ENCODE results near the gene MRAP2. TPM values are rescaled to one million over a fixed set of nuclear protein-coding genes. Genes with fewer than 3 reads are reported as not detected.

Gene MRAP2
- total RNA-seq, 2 experiments from 2014 or later, result not detected

DNA sequence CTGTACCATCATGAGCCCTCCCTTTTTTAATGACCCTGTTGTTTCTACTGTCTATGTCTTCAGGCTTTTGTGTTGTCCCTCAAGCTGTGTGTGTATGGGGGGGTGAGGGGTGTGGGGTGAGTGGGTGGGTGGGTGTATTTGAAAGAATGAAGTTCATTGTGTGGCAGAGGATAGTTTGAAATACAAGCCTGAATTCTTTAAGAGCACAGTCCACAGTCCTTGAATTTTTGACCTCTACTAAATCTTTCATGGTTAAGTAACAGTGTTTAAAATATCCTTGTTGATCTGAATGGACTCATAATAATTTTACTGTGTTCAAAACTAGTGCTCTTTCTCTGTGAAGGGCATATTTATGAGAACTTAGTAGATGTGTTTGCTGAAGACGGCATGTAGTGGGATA lies 10.0 kb downstream of the MRAP2 start:
- no peaks in the 10 kb centered on the region for H3K9me3 ChIP-seq (ENCODE audit: low read length)
- BruUV-seq (replicated peaks), result no TSS peak
- intact Hi-C loops (cut with micrococcal nuclease; ENCODE audit: unreplicated experiment), result no loop called here
- TF ChIP-seq EZH2phosphoT487 (IDR thresholded peaks at IDR 0.05; ENCODE audit: borderline replicate concordance, low read depth, low read length), result no peak
- TF ChIP-seq, protein P1, sequence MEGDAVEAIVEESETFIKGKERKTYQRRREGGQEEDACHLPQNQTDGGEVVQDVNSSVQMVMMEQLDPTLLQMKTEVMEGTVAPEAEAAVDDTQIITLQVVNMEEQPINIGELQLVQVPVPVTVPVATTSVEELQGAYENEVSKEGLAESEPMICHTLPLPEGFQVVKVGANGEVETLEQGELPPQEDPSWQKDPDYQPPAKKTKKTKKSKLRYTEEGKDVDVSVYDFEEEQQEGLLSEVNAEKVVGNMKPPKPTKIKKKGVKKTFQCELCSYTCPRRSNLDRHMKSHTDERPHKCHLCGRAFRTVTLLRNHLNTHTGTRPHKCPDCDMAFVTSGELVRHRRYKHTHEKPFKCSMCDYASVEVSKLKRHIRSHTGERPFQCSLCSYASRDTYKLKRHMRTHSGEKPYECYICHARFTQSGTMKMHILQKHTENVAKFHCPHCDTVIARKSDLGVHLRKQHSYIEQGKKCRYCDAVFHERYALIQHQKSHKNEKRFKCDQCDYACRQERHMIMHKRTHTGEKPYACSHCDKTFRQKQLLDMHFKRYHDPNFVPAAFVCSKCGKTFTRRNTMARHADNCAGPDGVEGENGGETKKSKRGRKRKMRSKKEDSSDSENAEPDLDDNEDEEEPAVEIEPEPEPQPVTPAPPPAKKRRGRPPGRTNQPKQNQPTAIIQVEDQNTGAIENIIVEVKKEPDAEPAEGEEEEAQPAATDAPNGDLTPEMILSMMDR (conservative IDR thresholded peaks at IDR 0.05; ENCODE audit: low read length), result no peak
- H3K4me1 ChIP-seq (ENCODE audit: insufficient read depth, low read length, poor library complexity, severe bottlenecking), result no peaks in the 10 kb centered on the region
- no peaks in the 10 kb centered on the region for H3K9me2 ChIP-seq (ENCODE audit: insufficient read depth, low read length)
- no peaks in the 10 kb centered on the region for H4K20me1 ChIP-seq (ENCODE audit: insufficient read depth, low read length)
- no peak overlapping the region for H3K4me3 ChIP-seq (ENCODE audit: low read depth, low read length, poor library complexity, severe bottlenecking)
- POLR2A ChIA-PET, result interaction anchor here (0.6 kb wide), 1 partner anchor 200 kb away, joined by 4 read pairs; no protein-coding TSS in a partner anchor
- H3K79me2 ChIP-seq (ENCODE audit: insufficient read depth, low read depth, low read length), result no peaks in the 10 kb centered on the region
- no peak overlapping the region for H3K27ac ChIP-seq (ENCODE audit: low read depth, low read length, poor library complexity, severe bottlenecking)
- no peak overlapping the region for H3K4me2 ChIP-seq (ENCODE audit: low read length)
- no peak overlapping the region for H2AFZ ChIP-seq (ENCODE audit: low read length)
- CTCF ChIA-PET (ENCODE audit: unreplicated experiment), result no interaction called here
- DNase-seq (ENCODE audit: low spot score), result no peak
- H3K36me3 ChIP-seq (ENCODE audit: insufficient read depth, low read length), result no peaks in the 10 kb centered on the region

DNA sequence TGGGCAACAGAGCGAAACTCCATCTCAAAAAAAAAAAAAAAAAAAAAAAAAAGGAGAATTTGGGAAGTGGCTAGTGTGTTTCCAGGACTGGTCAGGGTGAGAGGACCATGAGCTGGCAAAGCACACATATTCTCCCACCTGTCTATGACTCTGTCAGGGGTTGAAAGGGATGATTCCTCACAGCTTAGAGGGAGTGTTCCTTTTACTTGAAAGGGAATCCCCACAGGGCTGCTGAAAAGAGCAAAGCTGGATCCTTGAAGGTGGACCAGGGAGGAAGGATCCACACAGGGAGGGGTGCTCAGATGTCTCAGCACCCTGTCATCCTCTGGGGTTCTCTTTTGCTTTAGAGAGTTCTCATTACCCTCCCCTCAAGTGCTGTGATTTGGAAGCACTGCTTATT lies 13.2 kb downstream of the MRAP2 start:
- no TSS peak for BruUV-seq (replicated peaks)

DNA sequence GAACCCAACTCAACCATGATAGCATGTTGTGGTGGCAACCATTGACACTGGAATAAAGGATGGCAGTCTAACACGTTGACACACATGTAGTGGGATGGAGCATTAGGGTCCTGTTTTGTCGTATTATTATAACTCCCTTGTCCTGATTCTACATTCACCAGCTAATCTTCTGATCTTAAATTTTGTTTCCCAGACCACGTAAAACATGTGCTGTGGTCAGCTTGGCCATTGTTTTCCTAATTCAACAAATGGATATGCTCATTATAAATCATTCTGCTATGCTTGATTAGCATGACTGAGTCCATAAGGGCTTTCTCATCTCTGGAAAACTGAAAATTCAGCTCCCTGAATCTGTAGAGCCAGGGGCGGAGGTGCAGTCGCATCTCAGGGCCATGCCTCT lies 15.0 kb downstream of the MRAP2 start:
- no TSS peak for BruUV-seq (replicated peaks)
- Histone ChIP-seq H3K9me2 (ENCODE audit: insufficient read depth, low read length) (no peaks in the 10 kb centered on the region), H3K4me1 (ENCODE audit: insufficient read depth, low read length, poor library complexity, severe bottlenecking) (no peaks in the 10 kb centered on the region), H4K20me1 (ENCODE audit: insufficient read depth, low read length) (no peaks in the 10 kb centered on the region), H3K4me2 (ENCODE audit: low read length) (no peak overlapping the region), H3K36me3 (ENCODE audit: insufficient read depth, low read length) (no peaks in the 10 kb centered on the region), H3K9me3 (ENCODE audit: low read length) (no peaks in the 10 kb centered on the region), H2AFZ (ENCODE audit: low read length) (no peak overlapping the region), H3K79me2 (ENCODE audit: insufficient read depth, low read depth, low read length) (no peaks in the 10 kb centered on the region), H3K4me3 (ENCODE audit: low read depth, low read length, poor library complexity, severe bottlenecking) (no peak overlapping the region), H3K27ac (ENCODE audit: low read depth, low read length, poor library complexity, severe bottlenecking) (no peak overlapping the region)
- ChIA-PET CTCF (ENCODE audit: unreplicated experiment) (no interaction called here), POLR2A (no interaction called here)
- TF ChIP-seq EZH2phosphoT487 (IDR thresholded peaks at IDR 0.05; ENCODE audit: borderline replicate concordance, low read depth, low read length), result no peak
- TF ChIP-seq, protein P1 (conservative IDR thresholded peaks at IDR 0.05; ENCODE audit: low read length), result no peak
- intact Hi-C loops (cut with micrococcal nuclease; ENCODE audit: unreplicated experiment), result no loop called here
- no peak for DNase-seq (ENCODE audit: low spot score)

More for the DNA sequence above, 13.2 kb downstream of the MRAP2 start:
- ChIA-PET POLR2A (interaction anchor here (0.5 to 1.5 kb wide), 4 partner anchors 16 to 169 kb away, joined by 3 to 4 read pairs (median 3); no protein-coding TSS in a partner anchor), CTCF (ENCODE audit: unreplicated experiment) (no interaction called here)
- no peak for TF ChIP-seq EZH2phosphoT487 (IDR thresholded peaks at IDR 0.05; ENCODE audit: borderline replicate concordance, low read depth, low read length)
- TF ChIP-seq, protein P1 (conservative IDR thresholded peaks at IDR 0.05; ENCODE audit: low read length), result no peak
- H3K4me3 ChIP-seq (ENCODE audit: low read depth, low read length, poor library complexity, severe bottlenecking), result no peak overlapping the region
- no peak overlapping the region for H3K4me2 ChIP-seq (ENCODE audit: low read length)
- intact Hi-C loops (cut with micrococcal nuclease; ENCODE audit: unreplicated experiment), result no loop called here
- no peaks in the 10 kb centered on the region for H4K20me1 ChIP-seq (ENCODE audit: insufficient read depth, low read length)
- H3K27ac ChIP-seq (ENCODE audit: low read depth, low read length, poor library complexity, severe bottlenecking), result no peak overlapping the region
- H3K36me3 ChIP-seq (ENCODE audit: insufficient read depth, low read length), result no peaks in the 10 kb centered on the region
- H3K9me2 ChIP-seq (ENCODE audit: insufficient read depth, low read length), result no peaks in the 10 kb centered on the region
- no peaks in the 10 kb centered on the region for H3K4me1 ChIP-seq (ENCODE audit: insufficient read depth, low read length, poor library complexity, severe bottlenecking)
- no peak for DNase-seq (ENCODE audit: low spot score)
- H3K79me2 ChIP-seq (ENCODE audit: insufficient read depth, low read depth, low read length), result no peaks in the 10 kb centered on the region
- no peak overlapping the region for H2AFZ ChIP-seq (ENCODE audit: low read length)
- H3K9me3 ChIP-seq (ENCODE audit: low read length), result no peaks in the 10 kb centered on the region

Data from OCI-LY7 (cell line).